H1 (cell line): ENCODE results near the gene CABLES2. TPM values are rescaled to one million over a fixed set of nuclear protein-coding genes. Genes with fewer than 3 reads are reported as not detected.

Experiments
- CHD7 ChIP-seq: fragments of 300-600 bp; sonication (generic); IDR thresholded peaks from 2 replicates; pipeline ENCODE4 v1.7.1; 2012; ENCODE audit warnings: low read length, moderate library complexity, mild to moderate bottlenecking, inconsistent platforms; ENCODE audit not compliant: insufficient replicate concordance
- HDAC6 ChIP-seq: IDR thresholded peaks from one replicate; pipeline ENCODE4 v1.7.1; 2012; ENCODE audit warnings: low read depth, mild to moderate bottlenecking, inconsistent platforms, low read length, moderate library complexity
- POLR2A ChIP-seq, 2 experiments: IDR thresholded peaks; 1 replicate in 1 of 2; 2 replicates in 1 of 2; pipeline ENCODE4 v1.6.1; 2011; ENCODE audit warnings: low read depth in 2 of 2, low read length in 2 of 2, mild to moderate bottlenecking in 2 of 2; ENCODE audit errors: control extremely low read depth in 1 of 2
- SUZ12 ChIP-seq: fragments of 200-600 bp; sonication (generic); IDR thresholded peaks from 2 replicates; pipeline ENCODE4 v1.6.1; 2012; ENCODE audit warnings: mild to moderate bottlenecking, inconsistent platforms, low read length, moderate library complexity, mixed read lengths
- TBP ChIP-seq: IDR thresholded peaks from 2 replicates; pipeline ENCODE4 v1.6.1; 2011; ENCODE audit warnings: low read depth, low read length, improper control_type of control experiment
- polyA plus RNA-seq, 7 experiments: library from polyadenylated mRNA; depleted of rRNA in 3 of 7; stranded (reverse) in 5 of 7; unstranded in 2 of 7; fragments of >200 nt in 5 of 7; fragments of 200-250 nt in 2 of 7; gene quantifications; 1 replicate in 5 of 7; 2 replicates in 1 of 7; 4 replicates in 1 of 7; pipeline versions ENCODE4 v1.2.1 to v1.2.3, GENCODE V29; 2011 to 2013; ENCODE audit warnings: missing spikeins in 2 of 7, mixed read lengths in 2 of 7
- total RNA-seq: library from RNA; stranded (reverse); fragmentation: NEBNext Ultra II Directional; extraction: Animal tissue kit (Norgen Biotek cat#: 25700); gene quantifications from 2 replicates; pipeline ENCODE4 v1.2.1, GENCODE V29; 2021
- TF ChIP-seq, protein P1 (sequence below): IDR thresholded peaks from 2 replicates; pipeline ENCODE4 v1.6.1; 2011; ENCODE audit warnings: low read depth, mild to moderate bottlenecking, low read length; ENCODE audit not compliant: insufficient read depth

The CABLES2 gene
- total and polyA plus RNA-seq, 2 of the 8 experiments (the other 6 are each of a cell fraction or from before 2014, with no cell fraction given), result 8.0 to 8.8 TPM

- TF ChIP-seq SUZ12 (no peak), CHD7 (no peak), TBP (no peak), POLR2A (IDR thresholded peaks at IDR 0.05; ENCODE audit: control extremely low read depth in 1 of 2, low read depth in 2 of 2, low read length in 2 of 2) (no peak), HDAC6 (no peak)
- TF ChIP-seq, protein P1, sequence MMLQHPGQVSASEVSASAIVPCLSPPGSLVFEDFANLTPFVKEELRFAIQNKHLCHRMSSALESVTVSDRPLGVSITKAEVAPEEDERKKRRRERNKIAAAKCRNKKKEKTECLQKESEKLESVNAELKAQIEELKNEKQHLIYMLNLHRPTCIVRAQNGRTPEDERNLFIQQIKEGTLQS, result no peak
These were observed 48.7 kb downstream of the CABLES2 start (continued) for GRCh38 chr20:62358171-62359042.
